Measurements from ENCODE around the gene TXNRD2. TPM values are rescaled to one million over a fixed set of nuclear protein-coding genes. Genes with fewer than 3 reads are reported as not detected.

Gene TXNRD2
- total and polyA plus RNA-seq, 10 of the 15 experiments (the other 5 are each of a cell fraction or from before 2014, with no cell fraction given), result 1.6 to 26.0 (median 13.9) TPM

DNA sequence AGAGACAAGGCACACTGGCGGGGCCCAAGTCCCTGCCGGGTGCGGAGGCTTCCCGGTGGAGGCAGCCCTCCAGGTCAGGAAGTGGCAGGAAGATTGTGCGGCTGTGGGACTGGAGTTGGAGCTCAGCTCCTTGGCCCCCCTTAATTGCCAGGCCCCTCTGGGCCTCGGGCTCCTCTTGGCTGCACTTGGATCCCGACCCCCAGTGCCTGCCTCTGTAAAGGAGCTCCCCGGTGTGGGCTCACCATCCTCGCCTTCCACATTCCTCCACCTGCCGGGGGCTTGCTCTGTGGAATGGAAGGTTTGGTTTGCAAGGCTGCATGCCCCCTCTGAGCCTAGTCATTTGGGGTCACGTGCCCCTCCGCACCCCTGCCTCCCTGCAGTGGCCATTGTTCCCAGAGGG lies 38.1 kb downstream of the TXNRD2 start:
- Histone ChIP-seq H3K9me3 (replicated peaks; ENCODE audit: control insufficient read depth, insufficient read depth, low read length) (no peaks in the 10 kb centered on the region), H3K4me1 (ENCODE audit: control insufficient read depth, insufficient read depth, low read length) (no peaks in the 10 kb centered on the region), H3K79me2 (ENCODE audit: control insufficient read depth, insufficient read depth, low read length) (no peaks in the 10 kb centered on the region), H3K27ac (ENCODE audit: control insufficient read depth, insufficient read depth) (no peak overlapping the region), H3K36me3 (ENCODE audit: control insufficient read depth in 2 of 2, insufficient read depth in 2 of 2, low read length in 1 of 2) (no peaks in the 10 kb centered on the region; a peak in 1 of 4 replicates), H2AFZ (ENCODE audit: control insufficient read depth, low read depth, low read length) (no peak overlapping the region), H3K27me3 (replicated peaks in 1 of 2; ENCODE audit: control insufficient read depth in 2 of 2, insufficient read depth in 2 of 2, low read length in 1 of 2) (no peaks in the 10 kb centered on the region), H3K4me2 (ENCODE audit: control insufficient read depth, insufficient read depth) (no peak overlapping the region), H4K20me1 (ENCODE audit: control insufficient read depth, insufficient read depth) (no peaks in the 10 kb centered on the region), H3K9ac (ENCODE audit: control insufficient read depth, insufficient read depth, low read length) (no peak overlapping the region), H3K4me3 (no peak overlapping the region)
- ChIA-PET POLR2A (no interaction called here), CTCF (no interaction called here), SMC1A (ENCODE audit: uncharacterized antibody, unreplicated experiment) (no interaction called here), RAD21 (ENCODE audit: unreplicated experiment) (no interaction called here)
- FAIRE-seq (no peak), ATAC-seq (no peak), DNase-seq (ENCODE audit: low read depth, low spot score) (no peak)
- intact Hi-C loops (cut with micrococcal nuclease; ENCODE audit: unreplicated experiment), result no loop called here
- 75% methylated on average over 12 of the region's 12 CpGs for WGBS (ENCODE audit: insufficient coverage, insufficient replicate concordance, low lambda C conversion rate, missing lambda C conversion rate)
- in situ Hi-C loops (cut with MboI), result no loop called here
- TF ChIP-seq BRCA1 (IDR thresholded peaks at IDR 0.05; ENCODE audit: low read depth, low read length) (no peak), SMAD1 (IDR thresholded peaks at IDR 0.05; ENCODE audit: low read depth, partially characterized antibody) (no peak), IKZF2 (IDR thresholded peaks at IDR 0.05) (no peak)
- TF ChIP-seq, protein P1, sequence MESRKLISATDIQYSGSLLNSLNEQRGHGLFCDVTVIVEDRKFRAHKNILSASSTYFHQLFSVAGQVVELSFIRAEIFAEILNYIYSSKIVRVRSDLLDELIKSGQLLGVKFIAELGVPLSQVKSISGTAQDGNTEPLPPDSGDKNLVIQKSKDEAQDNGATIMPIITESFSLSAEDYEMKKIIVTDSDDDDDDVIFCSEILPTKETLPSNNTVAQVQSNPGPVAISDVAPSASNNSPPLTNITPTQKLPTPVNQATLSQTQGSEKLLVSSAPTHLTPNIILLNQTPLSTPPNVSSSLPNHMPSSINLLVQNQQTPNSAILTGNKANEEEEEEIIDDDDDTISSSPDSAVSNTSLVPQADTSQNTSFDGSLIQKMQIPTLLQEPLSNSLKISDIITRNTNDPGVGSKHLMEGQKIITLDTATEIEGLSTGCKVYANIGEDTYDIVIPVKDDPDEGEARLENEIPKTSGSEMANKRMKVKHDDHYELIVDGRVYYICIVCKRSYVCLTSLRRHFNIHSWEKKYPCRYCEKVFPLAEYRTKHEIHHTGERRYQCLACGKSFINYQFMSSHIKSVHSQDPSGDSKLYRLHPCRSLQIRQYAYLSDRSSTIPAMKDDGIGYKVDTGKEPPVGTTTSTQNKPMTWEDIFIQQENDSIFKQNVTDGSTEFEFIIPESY (IDR thresholded peaks at IDR 0.05), result no peak
- TF ChIP-seq, protein P2, sequence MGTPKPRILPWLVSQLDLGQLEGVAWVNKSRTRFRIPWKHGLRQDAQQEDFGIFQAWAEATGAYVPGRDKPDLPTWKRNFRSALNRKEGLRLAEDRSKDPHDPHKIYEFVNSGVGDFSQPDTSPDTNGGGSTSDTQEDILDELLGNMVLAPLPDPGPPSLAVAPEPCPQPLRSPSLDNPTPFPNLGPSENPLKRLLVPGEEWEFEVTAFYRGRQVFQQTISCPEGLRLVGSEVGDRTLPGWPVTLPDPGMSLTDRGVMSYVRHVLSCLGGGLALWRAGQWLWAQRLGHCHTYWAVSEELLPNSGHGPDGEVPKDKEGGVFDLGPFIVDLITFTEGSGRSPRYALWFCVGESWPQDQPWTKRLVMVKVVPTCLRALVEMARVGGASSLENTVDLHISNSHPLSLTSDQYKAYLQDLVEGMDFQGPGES (IDR thresholded peaks at IDR 0.05), result no peak
- BruUV-seq (replicated peaks), result no TSS peak

DNA sequence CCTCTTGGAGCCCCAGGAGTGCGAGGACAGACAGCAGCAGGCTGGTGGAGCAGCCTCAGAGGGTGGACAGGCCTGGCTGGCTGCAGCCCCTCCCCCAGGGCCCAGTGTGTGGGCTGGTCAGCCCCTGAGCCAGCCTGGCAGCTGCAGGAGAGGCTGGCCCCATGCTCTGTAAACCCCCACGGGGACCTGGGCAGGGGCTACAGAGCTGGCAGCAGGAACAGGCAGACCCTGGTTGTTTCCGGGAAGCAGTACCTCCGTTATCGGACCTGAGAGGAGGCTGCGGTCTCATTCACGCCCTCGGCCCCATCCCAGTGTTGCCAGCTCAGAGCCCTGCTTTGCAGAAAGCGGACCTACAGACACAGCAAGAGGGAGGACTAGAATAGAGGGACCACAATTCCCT lies 38.6 kb downstream of the TXNRD2 start:
- DNase-seq (ENCODE audit: low read depth, low spot score) (no peak), ATAC-seq (no peak), FAIRE-seq (no peak)
- CTCF ChIA-PET, result no interaction called here
- no peak overlapping the region for H2AFZ ChIP-seq (ENCODE audit: control insufficient read depth, low read depth, low read length)
- intact Hi-C loops (cut with micrococcal nuclease; ENCODE audit: unreplicated experiment), result no loop called here
- no peak overlapping the region for H3K4me3 ChIP-seq
- H3K4me2 ChIP-seq (ENCODE audit: control insufficient read depth, insufficient read depth), result no peak overlapping the region
- no peak overlapping the region for H3K27ac ChIP-seq (ENCODE audit: control insufficient read depth, insufficient read depth)
- POLR2A ChIA-PET, result no interaction called here
- H3K4me1 ChIP-seq (ENCODE audit: control insufficient read depth, insufficient read depth, low read length), result no peaks in the 10 kb centered on the region
- H3K9me3 ChIP-seq (replicated peaks; ENCODE audit: control insufficient read depth, insufficient read depth, low read length), result no peaks in the 10 kb centered on the region
- no peaks in the 10 kb centered on the region for H4K20me1 ChIP-seq (ENCODE audit: control insufficient read depth, insufficient read depth)
- RAD21 ChIA-PET (ENCODE audit: unreplicated experiment), result no interaction called here
- H3K27me3 ChIP-seq (replicated peaks in 1 of 2; ENCODE audit: control insufficient read depth in 2 of 2, insufficient read depth in 2 of 2, low read length in 1 of 2), result no peaks in the 10 kb centered on the region
- no peaks in the 10 kb centered on the region; a peak in 1 of 4 replicates for H3K36me3 ChIP-seq (ENCODE audit: control insufficient read depth in 2 of 2, insufficient read depth in 2 of 2, low read length in 1 of 2)
- H3K79me2 ChIP-seq (ENCODE audit: control insufficient read depth, insufficient read depth, low read length), result no peaks in the 10 kb centered on the region
- 73% methylated on average over 9 of the region's 9 CpGs for WGBS (ENCODE audit: insufficient coverage, insufficient replicate concordance, low lambda C conversion rate, missing lambda C conversion rate)
- SMC1A ChIA-PET (ENCODE audit: uncharacterized antibody, unreplicated experiment), result no interaction called here
- in situ Hi-C loops (cut with MboI), result no loop called here
- H3K9ac ChIP-seq (ENCODE audit: control insufficient read depth, insufficient read depth, low read length), result no peak overlapping the region
- BruUV-seq (replicated peaks), result no TSS peak
- TF ChIP-seq ZSCAN29 (IDR thresholded peaks at IDR 0.05) (no peak), SPI1 (IDR thresholded peaks at IDR 0.05; ENCODE audit: borderline replicate concordance, insufficient read depth, low read depth, low read length) (no peak), NFYB (IDR thresholded peaks at IDR 0.05; ENCODE audit: insufficient read depth, low read depth, low read length) (no peak), RAD21 (IDR thresholded peaks at IDR 0.05; ENCODE audit: insufficient read depth, low read depth, low read length) (no peak)
- TF ChIP-seq, protein P3, sequence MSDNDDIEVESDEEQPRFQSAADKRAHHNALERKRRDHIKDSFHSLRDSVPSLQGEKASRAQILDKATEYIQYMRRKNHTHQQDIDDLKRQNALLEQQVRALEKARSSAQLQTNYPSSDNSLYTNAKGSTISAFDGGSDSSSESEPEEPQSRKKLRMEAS (IDR thresholded peaks at IDR 0.05; ENCODE audit: low read depth, low read length), result no peak
- TF ChIP-seq, protein P4, sequence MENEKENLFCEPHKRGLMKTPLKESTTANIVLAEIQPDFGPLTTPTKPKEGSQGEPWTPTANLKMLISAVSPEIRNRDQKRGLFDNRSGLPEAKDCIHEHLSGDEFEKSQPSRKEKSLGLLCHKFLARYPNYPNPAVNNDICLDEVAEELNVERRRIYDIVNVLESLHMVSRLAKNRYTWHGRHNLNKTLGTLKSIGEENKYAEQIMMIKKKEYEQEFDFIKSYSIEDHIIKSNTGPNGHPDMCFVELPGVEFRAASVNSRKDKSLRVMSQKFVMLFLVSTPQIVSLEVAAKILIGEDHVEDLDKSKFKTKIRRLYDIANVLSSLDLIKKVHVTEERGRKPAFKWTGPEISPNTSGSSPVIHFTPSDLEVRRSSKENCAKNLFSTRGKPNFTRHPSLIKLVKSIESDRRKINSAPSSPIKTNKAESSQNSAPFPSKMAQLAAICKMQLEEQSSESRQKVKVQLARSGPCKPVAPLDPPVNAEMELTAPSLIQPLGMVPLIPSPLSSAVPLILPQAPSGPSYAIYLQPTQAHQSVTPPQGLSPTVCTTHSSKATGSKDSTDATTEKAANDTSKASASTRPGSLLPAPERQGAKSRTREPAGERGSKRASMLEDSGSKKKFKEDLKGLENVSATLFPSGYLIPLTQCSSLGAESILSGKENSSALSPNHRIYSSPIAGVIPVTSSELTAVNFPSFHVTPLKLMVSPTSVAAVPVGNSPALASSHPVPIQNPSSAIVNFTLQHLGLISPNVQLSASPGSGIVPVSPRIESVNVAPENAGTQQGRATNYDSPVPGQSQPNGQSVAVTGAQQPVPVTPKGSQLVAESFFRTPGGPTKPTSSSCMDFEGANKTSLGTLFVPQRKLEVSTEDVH (IDR thresholded peaks at IDR 0.05; ENCODE audit: low read depth, partially characterized antibody), result no peak
- TF ChIP-seq, protein P5, sequence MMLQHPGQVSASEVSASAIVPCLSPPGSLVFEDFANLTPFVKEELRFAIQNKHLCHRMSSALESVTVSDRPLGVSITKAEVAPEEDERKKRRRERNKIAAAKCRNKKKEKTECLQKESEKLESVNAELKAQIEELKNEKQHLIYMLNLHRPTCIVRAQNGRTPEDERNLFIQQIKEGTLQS (IDR thresholded peaks at IDR 0.05; ENCODE audit: borderline replicate concordance, extremely low read depth, low read depth, low read length), result no peak
